GM18508 (cell line): ENCODE data around the gene CFAP77.

Source experiments
- ATAC-seq: cut with Tn5 transposase; IDR thresholded peaks from one replicate; pipeline ENCODE4 v1.9.1; 2021; ENCODE audit warnings: moderate number of reproducible peaks; ENCODE audit not compliant: insufficient read depth, unreplicated experiment

CFAP77 gene

GRCh38 chr9:132571806-132572600 is 162.0 kb downstream of the CFAP77 start:
- ATAC-seq: no peak

GRCh38 chr9:132572921-132573320 is 162.9 kb downstream of the CFAP77 start:
- ATAC-seq: no peak

- no peak for ATAC-seq
Observed at GRCh38 chr9:132575005-132575609, 165.1 kb downstream of the CFAP77 start.

GRCh38 chr9:132575811-132576210 is 165.8 kb downstream of the CFAP77 start:
- no peak for ATAC-seq

- ATAC-seq: no peak
Observed at GRCh38 chr9:132577119-132577518, 167.1 kb downstream of the CFAP77 start.

- no peak for ATAC-seq
Observed at GRCh38 chr9:132578367-132578932, 168.4 kb downstream of the CFAP77 start.

- no peak for ATAC-seq
Observed at GRCh38 chr9:132579427-132579798, 169.4 kb downstream of the CFAP77 start.

GRCh38 chr9:132582276-132582785 is 172.3 kb downstream of the CFAP77 start, which contains the start of gene BARHL1:
TSS of gene BARHL1 (plus strand) at chr9:132582606. CDS start at chr9:132582798, 192 bp downstream.
- ATAC-seq: no peak

GRCh38 chr9:132582786-132583583 is 173.0 kb downstream of the CFAP77 start:
- no peak for ATAC-seq

GRCh38 chr9:132583584-132584304 is 173.7 kb downstream of the CFAP77 start:
- no peak for ATAC-seq

- ATAC-seq: no peak
Observed at GRCh38 chr9:132584601-132585560, 174.9 kb downstream of the CFAP77 start.

- no peak for ATAC-seq
Observed at GRCh38 chr9:132585954-132586829, 176.2 kb downstream of the CFAP77 start.

- no peak for ATAC-seq
Observed at GRCh38 chr9:132586830-132587591, 177.0 kb downstream of the CFAP77 start.

GRCh38 chr9:132587592-132587955 is 177.6 kb downstream of the CFAP77 start:
- no peak for ATAC-seq

- no peak for ATAC-seq
Observed at GRCh38 chr9:132588098-132588497, 178.1 kb downstream of the CFAP77 start.

- ATAC-seq: no peak
Observed at GRCh38 chr9:132588501-132589147, 178.6 kb downstream of the CFAP77 start.
